ENCODE results near the gene KRTAP25-1.

The KRTAP25-1 gene, protein sequence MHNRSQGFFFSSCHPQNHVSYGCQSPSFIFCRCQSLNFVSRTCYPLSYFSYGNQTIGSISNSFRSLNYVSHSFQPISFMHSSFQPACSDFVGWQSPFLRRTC

GRCh38 chr21:30289215-30289614 lies at the start of gene KRTAP25-1:
Gene KRTAP25-1 (minus strand): TSS chr21:30289514. CDS start chr21:30289490, 24 bp downstream.
- DNase-seq (ENCODE audit: low read depth in 1 of 2, low spot score in 1 of 2), result no peak

- DNase-seq (ENCODE audit: low read depth in 1 of 2, low spot score in 1 of 2), result no peak
These were observed 49.4 kb upstream of the KRTAP25-1 start for GRCh38 chr21:30338717-30339116.

- no peak for DNase-seq (ENCODE audit: low read depth in 1 of 2, low spot score in 1 of 2)
These were observed 48.5 kb upstream of the KRTAP25-1 start for GRCh38 chr21:30337772-30338171.

- DNase-seq (ENCODE audit: low read depth in 1 of 2, low spot score in 1 of 2), result no peak
These were observed 48.0 kb upstream of the KRTAP25-1 start, which contains the start of gene KRTAP27-1 for GRCh38 chr21:30337276-30337744. Gene KRTAP27-1 (minus strand): TSS chr21:30337694. CDS start chr21:30337668, 26 bp downstream.

GRCh38 chr21:30336596-30336995 lies 47.3 kb upstream of the KRTAP25-1 start:
- no peak for DNase-seq (ENCODE audit: low read depth in 1 of 2, low spot score in 1 of 2)

- no peak for DNase-seq (ENCODE audit: low read depth in 1 of 2, low spot score in 1 of 2)
These were observed 44.4 kb upstream of the KRTAP25-1 start for GRCh38 chr21:30333736-30334135.

- DNase-seq (ENCODE audit: low read depth in 1 of 2, low spot score in 1 of 2), result no peak
These were observed 43.4 kb upstream of the KRTAP25-1 start for GRCh38 chr21:30332681-30333080.

DNA sequence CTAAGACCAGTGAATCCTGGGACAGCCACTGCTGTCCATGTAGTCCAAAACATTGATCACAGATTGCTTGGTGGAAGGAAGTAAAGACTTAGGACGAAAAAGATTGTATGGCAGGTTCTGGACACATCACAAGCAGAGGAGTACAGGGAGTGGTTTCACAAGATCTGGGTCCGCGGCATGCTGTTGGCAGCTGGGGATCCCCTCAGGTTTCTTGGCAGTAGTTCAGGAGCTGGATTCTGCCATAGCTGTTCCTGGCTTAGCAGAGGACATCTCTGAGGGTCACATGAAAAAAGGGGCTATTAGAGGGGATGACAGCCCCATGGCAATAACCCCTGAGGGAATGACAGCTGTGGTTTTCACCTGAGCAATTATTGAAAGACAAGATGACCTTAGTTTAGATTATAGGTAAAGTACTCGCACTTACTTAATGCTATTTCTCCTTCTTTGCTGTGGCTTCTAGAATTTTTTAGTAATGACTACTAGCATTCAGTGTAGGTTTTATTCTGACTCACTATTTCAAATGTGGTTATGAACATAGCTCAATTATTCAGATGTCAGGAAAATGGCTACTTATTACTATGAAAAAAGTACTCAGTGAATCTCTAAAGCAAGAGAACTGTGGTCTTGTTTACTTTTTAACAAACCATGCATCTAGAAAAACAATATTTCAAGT lies 40.0 kb upstream of the KRTAP25-1 start:
- no peak for DNase-seq (ENCODE audit: low read depth in 1 of 2, low spot score in 1 of 2)

- DNase-seq (ENCODE audit: low read depth in 1 of 2, low spot score in 1 of 2), result no peak
These were observed 37.1 kb upstream of the KRTAP25-1 start for GRCh38 chr21:30326390-30326789.

DNA sequence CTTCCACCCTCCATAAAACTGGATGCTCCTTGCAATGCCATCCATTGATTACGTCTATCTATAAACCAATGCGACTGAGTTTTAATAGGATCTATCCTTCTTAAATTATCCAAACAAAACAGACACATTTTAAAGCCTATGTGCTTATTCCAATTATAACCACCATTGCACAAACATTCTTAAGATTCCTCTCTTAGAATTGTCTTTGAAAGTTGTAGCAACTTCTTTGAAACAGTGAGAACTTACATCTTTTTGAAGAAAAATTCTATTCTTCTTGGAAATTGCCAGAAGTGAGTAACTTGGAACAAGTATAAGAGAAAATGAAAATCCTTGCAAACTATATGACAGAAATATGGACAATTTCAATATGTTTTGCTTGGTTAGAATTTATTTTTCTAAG lies 30.9 kb upstream of the KRTAP25-1 start, which contains the start of gene KRTAP26-1:
Gene KRTAP26-1, minus strand, starts transcription at position 101 of the 400 bp plus-strand sequence. CDS start 280 bp downstream, outside the sequence.
- DNase-seq (ENCODE audit: low read depth in 1 of 2, low spot score in 1 of 2), result no peak

GRCh38 chr21:30315701-30316100 lies 26.4 kb upstream of the KRTAP25-1 start:
- DNase-seq (ENCODE audit: low read depth in 1 of 2, low spot score in 1 of 2), result no peak

GRCh38 chr21:30306884-30307283 lies 17.6 kb upstream of the KRTAP25-1 start:
- DNase-seq (ENCODE audit: low read depth in 1 of 2, low spot score in 1 of 2), result no peak

DNA sequence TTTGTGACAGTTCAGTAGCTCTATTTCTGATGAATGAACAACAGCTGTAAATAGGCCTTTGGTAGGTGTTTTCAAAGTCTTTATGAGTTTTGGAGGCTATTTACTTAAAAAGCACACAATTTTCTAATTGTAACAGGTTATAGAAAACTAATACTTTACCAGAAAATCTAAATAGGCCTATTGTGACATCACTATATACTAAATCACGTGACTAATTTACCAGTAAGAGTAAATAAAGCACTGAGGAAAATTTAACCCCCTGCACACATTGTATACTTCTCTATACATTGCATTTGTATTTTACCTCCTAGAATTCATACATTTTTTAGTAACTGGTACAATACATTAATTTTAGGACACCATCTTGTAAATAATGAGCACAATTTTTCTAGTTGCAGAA lies 15.8 kb upstream of the KRTAP25-1 start:
- no peak for DNase-seq (ENCODE audit: low read depth in 1 of 2, low spot score in 1 of 2)

DNA sequence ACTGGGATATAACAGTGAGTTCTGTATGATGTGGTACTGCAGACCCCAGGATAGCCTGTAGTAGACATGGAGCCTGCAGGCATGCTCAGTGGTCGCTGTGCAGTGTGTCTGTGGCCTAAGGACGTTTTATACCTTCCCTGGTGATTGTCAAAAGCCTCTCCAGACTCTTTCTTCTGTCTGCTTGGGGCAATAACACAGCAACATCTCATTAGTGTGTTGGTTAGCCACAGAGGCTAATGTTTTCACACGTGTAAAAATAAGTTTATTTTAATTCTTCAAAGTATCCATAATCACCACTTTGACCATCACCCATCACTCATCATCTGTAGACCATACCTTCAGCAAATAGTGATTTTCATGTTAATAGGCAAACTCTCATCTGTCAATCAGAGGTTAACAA lies 6.5 kb downstream of the KRTAP25-1 start, which contains the start of gene KRTAP24-1:
Gene KRTAP24-1, minus strand, starts transcription at position 101 of the 400 bp plus-strand sequence. Its CDS starts 18 bp downstream, at position 83.
- DNase-seq (ENCODE audit: low read depth in 1 of 2, low spot score in 1 of 2), result no peak

- no peak for DNase-seq (ENCODE audit: low read depth in 1 of 2, low spot score in 1 of 2)
These were observed 17.7 kb downstream of the KRTAP25-1 start for GRCh38 chr21:30271611-30272010.

GRCh38 chr21:30271156-30271555 lies 18.2 kb downstream of the KRTAP25-1 start:
- DNase-seq (ENCODE audit: low read depth in 1 of 2, low spot score in 1 of 2), result no peak

DNA sequence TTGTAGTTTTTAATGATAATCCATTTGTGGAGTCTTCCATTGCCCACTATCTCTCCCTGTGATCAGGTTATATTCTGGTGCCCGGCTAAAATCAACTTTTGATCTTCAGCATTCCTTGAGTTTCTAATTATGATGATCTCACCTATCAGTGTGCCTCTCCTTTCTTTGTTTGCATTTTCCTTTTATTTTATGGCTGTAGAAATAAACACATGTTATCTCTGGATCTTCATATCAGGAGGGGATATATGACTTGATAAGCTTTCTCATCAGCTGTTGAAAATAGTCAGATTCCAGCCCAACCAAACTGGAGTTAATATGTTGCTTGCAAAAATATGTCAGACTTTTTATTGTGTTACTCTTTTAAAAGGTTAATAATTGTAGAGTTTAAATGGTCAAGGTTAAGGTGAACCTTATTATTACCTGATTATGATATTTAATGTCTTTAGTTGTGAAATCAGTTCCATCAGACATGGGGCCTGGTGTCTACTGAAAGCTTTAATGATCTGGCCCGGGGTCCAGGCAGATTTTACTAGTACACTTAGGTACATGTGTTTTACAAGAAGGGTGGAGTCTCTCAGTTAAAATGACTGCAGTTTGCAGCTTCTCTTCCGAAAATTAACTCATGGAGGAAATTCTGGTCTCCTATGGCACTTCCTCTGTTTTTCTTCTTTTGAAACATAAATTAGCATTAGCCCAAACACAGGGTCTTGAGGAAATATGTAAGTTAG lies 19.3 kb downstream of the KRTAP25-1 start:
- no peak for DNase-seq (ENCODE audit: low read depth in 1 of 2, low spot score in 1 of 2)

GRCh38 chr21:30268608-30269197 lies 20.6 kb downstream of the KRTAP25-1 start:
- no peak for DNase-seq (ENCODE audit: low read depth in 1 of 2, low spot score in 1 of 2)

DNA sequence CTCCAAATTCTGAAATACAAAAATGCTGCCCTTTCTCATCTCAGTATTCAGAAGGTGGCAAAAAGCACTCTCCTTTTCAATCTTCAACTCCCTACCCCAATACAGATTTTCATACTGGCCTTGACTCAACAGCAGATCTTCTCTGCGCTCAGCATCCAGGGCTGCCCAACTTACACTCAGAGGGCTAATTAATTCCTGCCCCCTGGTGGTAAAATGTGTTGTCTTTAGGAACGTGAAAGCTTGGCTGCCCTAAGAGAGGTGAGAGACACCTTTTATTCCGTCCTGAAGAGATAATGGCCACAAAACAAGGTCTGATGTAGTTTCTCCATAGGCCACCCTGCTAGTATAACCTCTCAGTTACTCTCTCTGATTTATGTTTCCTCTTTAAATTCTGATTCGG lies 31.5 kb downstream of the KRTAP25-1 start:
- DNase-seq (ENCODE audit: low read depth in 1 of 2, low spot score in 1 of 2), result no peak

GRCh38 chr21:30256100-30256499 lies 33.2 kb downstream of the KRTAP25-1 start:
- no peak for DNase-seq (ENCODE audit: low read depth in 1 of 2, low spot score in 1 of 2)

- DNase-seq (ENCODE audit: low read depth in 1 of 2, low spot score in 1 of 2), result no peak
These were observed 33.6 kb downstream of the KRTAP25-1 start for GRCh38 chr21:30255679-30256078.
